AG08396 (cell line): Measurements from ENCODE around the gene TMEM175.

ENCODE experiments used
- DNase-seq: peaks from one replicate; pipeline ENCODE4 v3.0.0; 2012; ENCODE audit warnings: low spot score, mixed read lengths

The TMEM175 gene

GRCh38 chr4:1004071-1004418, 71.8 kb downstream of the TMEM175 start:
- DNase-seq, result no peak

- DNase-seq, result no peak
These were observed 72.6 kb downstream of the TMEM175 start for GRCh38 chr4:1004557-1005485.

- DNase-seq, result no peak
These were observed 74.6 kb downstream of the TMEM175 start for GRCh38 chr4:1006856-1007255.
